Activated naive CD8-positive, alpha-beta T cell treated with anti-CD3 and anti-CD28 coated beads for 36 hours (primary cell): ENCODE measurements around the gene ENTPD6. TPM values are rescaled to one million over a fixed set of nuclear protein-coding genes. Genes with fewer than 3 reads are reported as not detected.

Source experiments
- DNase-seq: peaks from one replicate; pipeline ENCODE4 v3.0.0; 2021
- H3K27ac Mint-ChIP-seq: one replicate; pipeline ENCODE4 v1.8.0; 2022; ENCODE audit warnings: mild to moderate bottlenecking, moderate library complexity, mixed read lengths
- H3K27me3 Mint-ChIP-seq: one replicate; pipeline ENCODE4 v1.8.0; 2022; ENCODE audit warnings: mild to moderate bottlenecking, mixed read lengths
- H3K36me3 Mint-ChIP-seq: one replicate; pipeline ENCODE4 v1.8.0; 2021; ENCODE audit warnings: mild to moderate bottlenecking, mixed read lengths
- H3K4me1 Mint-ChIP-seq: one replicate; pipeline ENCODE4 v1.8.0; 2021; ENCODE audit warnings: mixed read lengths
- H3K4me3 Mint-ChIP-seq: one replicate; pipeline ENCODE4 v1.8.0; 2022; ENCODE audit warnings: mild to moderate bottlenecking, moderate library complexity, mixed read lengths
- H3K9me3 Mint-ChIP-seq: one replicate; pipeline ENCODE4 v1.8.0; 2022; ENCODE audit warnings: mixed read lengths
- total RNA-seq, 2 experiments: library from RNA; stranded (reverse); gene quantifications; one replicate each; pipeline ENCODE4 v1.2.3, GENCODE V29; 2021

ENTPD6 gene
- total RNA-seq, 2 experiments from 2014 or later, result 35.2 to 40.2 TPM

GRCh38 chr20:25274481-25274880, 79.0 kb downstream of the ENTPD6 start:
- Mint-ChIP-seq H3K36me3 (peaks cover 15% of the 10 kb centered on the region), H3K27ac (no peak overlapping the region), H3K4me3 (no peak overlapping the region), H3K9me3 (no peaks in the 10 kb centered on the region), H3K4me1 (no peaks in the 10 kb centered on the region), H3K27me3 (no peaks in the 10 kb centered on the region)
- DNase-seq, result no peak

DNA sequence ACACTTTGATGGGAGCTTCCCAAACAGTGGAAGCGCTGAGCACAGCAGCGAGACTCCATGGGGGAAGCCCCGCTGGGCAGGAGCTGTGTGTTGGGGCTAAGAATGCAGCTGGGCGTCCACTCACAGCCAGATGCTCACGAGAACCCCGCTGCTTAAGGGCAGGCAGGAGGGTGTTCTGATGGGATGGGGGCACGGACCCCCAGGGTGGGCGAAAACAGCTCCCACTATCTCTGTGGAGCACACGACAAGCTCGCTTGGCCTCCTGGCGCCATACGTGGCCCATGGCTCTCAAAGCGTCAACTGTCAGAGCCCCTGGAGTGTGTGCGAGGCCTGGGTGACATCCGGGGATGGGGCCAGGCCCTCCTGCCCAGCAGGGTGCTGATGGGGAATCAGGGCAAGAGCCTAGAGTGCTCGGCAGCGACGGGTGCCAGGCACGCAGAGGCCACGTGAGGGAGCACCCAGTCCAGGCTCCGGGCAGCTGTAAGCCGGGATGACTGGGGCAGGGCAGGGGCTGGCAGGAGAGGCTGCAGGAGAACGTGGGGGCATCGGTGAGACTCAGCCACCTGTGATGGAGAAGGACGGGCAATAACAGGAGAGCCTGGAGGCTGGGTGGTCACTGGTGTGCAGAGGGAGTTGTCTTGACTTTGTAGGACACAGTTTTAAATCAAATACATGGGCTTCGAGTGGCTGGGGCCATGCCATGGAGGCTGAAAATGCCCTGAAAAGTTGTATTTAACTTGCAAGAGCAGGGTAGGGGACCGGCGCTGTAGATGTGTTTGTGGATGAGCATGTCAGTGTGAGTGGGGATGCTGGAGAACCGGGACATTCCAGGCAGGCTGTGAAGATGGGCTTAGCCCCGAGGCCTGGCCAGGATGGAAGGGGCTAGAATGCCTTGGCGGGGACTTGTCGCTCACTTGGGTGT, 79.6 kb downstream of the ENTPD6 start:
- Mint-ChIP-seq H3K9me3 (no peaks in the 10 kb centered on the region), H3K4me3 (no peak overlapping the region), H3K27me3 (no peaks in the 10 kb centered on the region), H3K27ac (no peak overlapping the region), H3K36me3 (peaks cover 11% of the 10 kb centered on the region), H3K4me1 (no peaks in the 10 kb centered on the region)
- no peak for DNase-seq

DNA sequence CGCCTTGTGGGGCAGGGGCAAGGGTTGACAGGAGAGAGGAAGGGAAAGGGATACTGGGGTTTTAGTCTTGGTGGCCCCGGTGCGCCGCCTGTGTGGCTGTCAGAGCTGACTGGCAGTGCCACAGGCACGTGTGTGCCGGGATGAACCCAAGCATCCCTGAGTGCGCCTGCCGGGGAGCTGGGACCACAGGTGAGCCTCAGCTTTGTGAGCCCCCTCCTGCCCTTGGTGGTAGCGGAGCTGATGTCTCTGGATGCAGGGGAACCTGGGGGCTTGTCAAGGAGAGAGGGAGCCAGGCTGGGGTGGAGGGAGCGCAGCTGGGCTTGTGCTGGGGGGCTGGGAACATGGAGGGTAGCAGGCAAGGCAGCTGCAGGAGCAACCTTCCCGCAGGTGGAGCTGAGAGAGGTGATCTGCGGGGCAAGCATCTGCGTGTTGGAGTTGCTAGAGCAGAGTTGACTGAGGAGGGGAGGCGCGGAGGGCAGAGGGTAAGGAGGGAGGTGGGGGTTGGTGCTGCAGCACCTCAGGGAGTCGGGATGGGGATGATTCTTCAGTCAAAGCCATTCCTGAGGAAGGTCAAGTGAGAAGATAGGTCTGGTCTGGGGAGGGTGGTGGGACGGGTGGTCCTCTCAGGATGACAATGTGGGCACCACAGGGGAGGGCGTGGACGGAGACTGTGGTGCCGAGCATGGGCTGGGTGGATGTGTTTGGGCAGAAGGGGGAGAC, 80.5 kb downstream of the ENTPD6 start:
- no peak overlapping the region for H3K4me3 Mint-ChIP-seq
- H3K9me3 Mint-ChIP-seq, result no peaks in the 10 kb centered on the region
- H3K27ac Mint-ChIP-seq, result no peak overlapping the region
- H3K27me3 Mint-ChIP-seq, result no peaks in the 10 kb centered on the region
- H3K36me3 Mint-ChIP-seq, result peaks cover 11% of the 10 kb centered on the region
- DNase-seq, result no peak
- no peaks in the 10 kb centered on the region for H3K4me1 Mint-ChIP-seq

Other genes with a start within 250 kb of the ENTPD6 start
- gene CST7, start 246.4 kb upstream of the ENTPD6 start, total RNA-seq, result 10 to 100 TPM; 41.5 to 44.7 TPM
- 10 to 100 TPM; 47.9 to 48.8 TPM for gene APMAP, start 203.0 kb upstream of the ENTPD6 start, total RNA-seq
- gene ACSS1, start 137.6 kb upstream of the ENTPD6 start, total RNA-seq, result 10 to 100 TPM; 14.3 to 14.5 TPM
- not detected for gene VSX1, start 113.6 kb upstream of the ENTPD6 start, total RNA-seq
- 10 to 100 TPM; 30.3 to 31.0 TPM for gene PYGB, start 52.4 kb downstream of the ENTPD6 start, total RNA-seq
- gene ABHD12, start 195.1 kb downstream of the ENTPD6 start, total RNA-seq, result 10 to 100 TPM; 18.1 to 18.4 TPM
- gene GINS1, start 212.0 kb downstream of the ENTPD6 start, total RNA-seq, result 10 to 100 TPM; 33.9 to 34.1 TPM